Lung microvascular endothelial cell (primary cell): Measurements from ENCODE around the gene C14orf180. TPM values are rescaled to one million over a fixed set of nuclear protein-coding genes. Genes with fewer than 3 reads are reported as not detected.

ENCODE experiments used
- DNase-seq, 2 donors: peaks; one replicate each; pipeline versions ENCODE4 v3.0.0 to v3.0.0-alpha.2; 2010; ENCODE audit warnings: low read depth in 2 of 2
- total RNA-seq: library from RNA; depleted of rRNA; stranded (reverse); fragments of >200 nt; gene quantifications from 2 replicates; pipeline ENCODE4 v1.2.1, GENCODE V29; 2014

C14orf180 gene
- total RNA-seq, 1 donor from 2014 or later: not detected

DNA sequence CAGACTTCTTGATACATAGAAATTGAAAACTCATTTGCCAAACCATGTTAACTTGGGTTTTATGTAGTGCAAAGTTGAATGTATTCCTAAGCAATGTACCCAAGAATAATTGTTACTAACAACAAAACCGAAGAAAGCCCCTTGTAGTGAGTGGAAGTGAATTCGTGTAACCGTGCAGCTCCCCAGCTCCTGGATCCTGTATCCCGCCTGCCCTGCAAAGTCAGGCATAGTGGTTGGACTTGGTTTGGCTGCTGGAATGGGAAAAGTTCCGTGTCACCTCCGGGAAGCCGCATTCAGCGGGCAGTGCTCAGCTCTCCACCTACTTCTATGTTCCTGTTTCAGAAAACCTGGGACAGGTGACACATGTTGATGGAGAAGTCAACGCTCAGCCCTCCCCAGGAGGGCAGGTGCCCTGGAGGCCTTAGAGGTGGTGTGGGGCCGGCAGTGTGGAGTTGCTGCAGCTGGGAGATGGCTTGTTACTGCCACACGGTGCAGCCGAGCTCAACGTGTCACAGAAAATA lies 29.2 kb upstream of the C14orf180 start:
- no peak for DNase-seq

DNA sequence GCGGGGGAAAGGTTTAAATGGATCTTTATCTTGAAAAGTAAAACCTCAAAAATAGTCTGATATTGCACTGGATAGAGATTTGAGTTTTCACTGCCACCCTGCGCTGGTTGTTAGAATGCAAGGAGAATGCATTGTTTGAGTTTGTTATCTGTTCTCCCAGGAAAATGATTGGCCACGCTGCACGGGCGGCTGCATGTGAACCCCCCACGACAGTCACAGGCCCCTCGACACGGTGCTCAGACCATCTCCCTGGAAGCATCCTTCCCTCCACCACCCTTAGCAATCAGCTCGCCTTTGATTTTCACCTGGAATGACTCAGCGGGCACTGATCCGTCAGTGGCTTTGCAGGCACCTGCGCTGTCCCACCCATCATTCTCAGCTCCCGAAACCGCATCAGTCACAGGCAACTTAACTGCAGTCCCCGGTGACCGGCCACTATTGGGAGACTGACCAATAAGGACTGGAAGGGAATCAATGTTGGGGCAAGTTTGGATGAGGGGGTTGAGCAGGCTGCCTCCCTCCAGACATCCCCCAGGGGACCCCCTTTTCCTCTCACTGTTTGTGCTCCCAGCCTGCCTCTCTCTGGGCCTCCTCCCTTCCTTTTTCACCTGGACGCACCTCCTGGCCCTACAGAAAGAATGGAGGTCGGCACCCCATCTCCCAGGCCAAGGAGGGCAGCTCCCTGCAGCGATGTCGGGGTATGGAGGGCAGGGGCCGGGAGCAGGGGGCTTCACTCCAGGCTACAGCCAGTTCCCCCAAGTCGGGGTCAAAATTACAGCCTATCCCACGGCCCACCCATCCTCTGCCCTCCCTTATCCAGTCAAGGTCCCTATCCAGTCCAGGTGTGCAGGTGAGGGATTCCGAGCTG lies 28.5 kb upstream of the C14orf180 start:
- DNase-seq: no peak

DNA sequence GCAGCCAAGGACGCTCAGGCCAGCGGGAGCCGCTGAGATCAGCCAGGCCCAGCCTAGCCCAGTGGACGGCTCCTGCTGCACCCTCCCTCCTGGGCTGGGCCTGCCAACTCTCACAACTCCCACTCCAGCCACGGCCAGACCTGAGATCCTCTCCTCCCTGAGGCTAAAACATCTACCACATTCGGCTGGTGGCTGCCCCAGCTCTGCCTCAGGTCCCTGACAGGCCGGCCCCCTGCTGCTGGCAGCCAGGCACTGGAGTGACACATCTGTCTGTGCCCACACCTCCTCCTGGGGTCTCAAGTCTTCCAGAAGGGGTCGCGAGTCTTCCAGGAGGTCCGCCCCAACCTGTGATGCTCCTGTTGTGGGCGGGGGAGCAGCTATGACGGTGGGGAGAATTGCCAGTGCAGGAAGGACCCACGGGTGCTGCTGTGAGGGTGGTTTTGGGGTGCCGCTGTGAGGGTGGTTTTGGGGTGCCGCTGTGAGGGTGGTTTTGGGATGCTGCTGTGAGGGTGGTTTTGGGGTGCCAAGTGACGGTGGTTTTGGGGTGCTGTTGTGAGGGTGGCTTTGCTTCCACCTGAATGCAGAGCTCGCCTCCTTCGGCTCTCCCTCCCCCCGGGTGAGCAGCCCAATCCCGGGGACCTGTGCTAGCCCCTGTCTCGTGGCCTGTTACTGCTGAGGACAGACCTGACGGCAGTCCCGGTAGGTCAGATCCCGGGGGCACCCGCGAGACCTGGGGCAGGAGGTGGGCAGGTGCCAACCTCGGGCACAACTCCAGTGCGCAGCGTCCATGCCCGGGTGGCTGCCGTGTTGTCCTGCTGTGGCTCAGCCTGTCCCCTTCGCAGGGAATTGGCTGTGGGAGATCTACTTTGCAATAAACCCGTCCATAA lies 27.5 kb upstream of the C14orf180 start:
- DNase-seq: no peak

DNA sequence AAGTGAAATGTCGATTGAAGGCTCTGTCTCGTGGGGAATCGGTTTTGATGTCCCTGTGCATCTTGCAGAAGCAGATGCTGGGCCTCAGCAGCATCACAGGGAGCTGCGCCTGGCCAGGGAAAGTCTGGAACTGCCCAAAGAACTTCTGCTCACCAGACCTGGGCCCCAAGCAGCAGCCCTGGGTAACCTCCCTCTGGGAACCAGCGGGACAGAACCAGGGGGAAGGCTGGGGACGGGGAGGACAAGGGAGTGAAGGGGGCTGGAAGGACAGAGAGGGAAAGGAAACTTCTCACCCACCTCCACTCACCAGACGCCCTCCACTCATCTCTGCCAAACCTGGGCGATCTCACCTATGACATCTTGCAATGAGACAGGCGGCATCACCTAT lies 26.8 kb upstream of the C14orf180 start:
- no peak for DNase-seq

DNA sequence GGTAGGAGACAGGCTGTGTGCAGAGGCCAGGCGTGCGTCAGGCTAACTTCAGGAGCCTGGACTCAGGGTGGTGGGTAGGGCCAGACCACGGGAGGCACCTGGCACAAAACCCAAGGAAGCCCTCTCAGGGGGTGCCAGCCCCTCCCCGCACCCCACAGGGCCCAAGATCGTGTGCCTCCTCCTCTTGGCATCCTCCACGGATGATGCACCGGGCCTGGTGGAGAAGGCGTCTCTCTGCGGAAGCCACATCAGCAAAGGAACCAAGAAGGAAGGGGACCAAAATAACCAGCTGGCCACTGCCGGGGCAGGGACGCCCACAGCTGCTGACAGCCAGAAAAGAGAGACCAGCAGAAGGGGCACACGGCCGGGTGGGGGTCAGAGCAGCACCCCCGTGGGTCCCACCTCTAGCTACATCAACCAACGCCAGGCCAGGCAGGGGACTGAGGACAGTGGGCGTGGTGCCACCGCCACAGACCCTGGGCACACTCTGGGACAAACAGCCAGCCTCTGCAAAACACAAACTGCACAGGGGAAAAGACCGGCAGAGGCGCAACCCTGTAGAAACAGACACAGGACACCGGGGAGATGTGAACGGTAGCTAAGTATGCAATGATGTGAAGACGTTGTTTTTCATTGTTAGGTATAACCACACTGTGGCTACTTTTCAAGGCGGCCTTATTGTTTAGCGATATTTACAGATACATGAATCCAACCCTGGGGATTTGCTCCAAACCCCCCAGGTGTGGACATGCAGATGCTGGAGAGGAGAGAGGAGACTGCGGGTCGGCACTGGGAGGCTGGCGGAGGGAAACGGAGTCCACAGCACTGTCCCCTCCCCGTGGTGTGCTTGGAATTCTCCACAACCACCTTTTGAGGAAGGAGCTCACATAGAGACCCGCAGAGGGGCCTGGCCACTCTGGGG lies 26.1 kb upstream of the C14orf180 start:
- DNase-seq: no peak

DNA sequence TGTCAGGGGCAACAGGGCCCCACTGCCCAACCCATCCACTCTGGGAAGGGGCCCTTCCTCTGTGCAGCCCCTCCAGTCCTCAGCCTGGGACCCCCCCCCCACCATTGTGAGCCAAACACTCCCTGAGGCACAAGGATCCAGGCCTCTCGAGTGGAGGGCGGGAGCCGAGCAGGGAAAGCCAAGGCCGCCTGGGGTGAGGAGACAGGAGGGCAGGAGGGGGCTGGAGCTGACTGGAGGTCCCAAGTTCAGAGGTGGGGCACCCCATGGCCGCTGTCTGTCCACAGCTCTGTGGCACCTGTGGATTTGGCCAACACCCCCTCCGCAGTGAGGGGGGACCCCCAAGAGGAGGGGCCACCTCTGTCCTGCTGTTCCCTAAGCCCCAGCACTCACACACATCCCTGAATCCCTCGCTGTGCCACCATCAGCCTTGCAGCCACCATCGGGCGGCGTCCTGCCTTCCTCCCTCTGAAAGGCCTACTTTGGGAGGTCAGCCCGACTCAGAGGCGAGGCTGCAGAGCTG lies 25.4 kb upstream of the C14orf180 start:
- DNase-seq: no peak

DNA sequence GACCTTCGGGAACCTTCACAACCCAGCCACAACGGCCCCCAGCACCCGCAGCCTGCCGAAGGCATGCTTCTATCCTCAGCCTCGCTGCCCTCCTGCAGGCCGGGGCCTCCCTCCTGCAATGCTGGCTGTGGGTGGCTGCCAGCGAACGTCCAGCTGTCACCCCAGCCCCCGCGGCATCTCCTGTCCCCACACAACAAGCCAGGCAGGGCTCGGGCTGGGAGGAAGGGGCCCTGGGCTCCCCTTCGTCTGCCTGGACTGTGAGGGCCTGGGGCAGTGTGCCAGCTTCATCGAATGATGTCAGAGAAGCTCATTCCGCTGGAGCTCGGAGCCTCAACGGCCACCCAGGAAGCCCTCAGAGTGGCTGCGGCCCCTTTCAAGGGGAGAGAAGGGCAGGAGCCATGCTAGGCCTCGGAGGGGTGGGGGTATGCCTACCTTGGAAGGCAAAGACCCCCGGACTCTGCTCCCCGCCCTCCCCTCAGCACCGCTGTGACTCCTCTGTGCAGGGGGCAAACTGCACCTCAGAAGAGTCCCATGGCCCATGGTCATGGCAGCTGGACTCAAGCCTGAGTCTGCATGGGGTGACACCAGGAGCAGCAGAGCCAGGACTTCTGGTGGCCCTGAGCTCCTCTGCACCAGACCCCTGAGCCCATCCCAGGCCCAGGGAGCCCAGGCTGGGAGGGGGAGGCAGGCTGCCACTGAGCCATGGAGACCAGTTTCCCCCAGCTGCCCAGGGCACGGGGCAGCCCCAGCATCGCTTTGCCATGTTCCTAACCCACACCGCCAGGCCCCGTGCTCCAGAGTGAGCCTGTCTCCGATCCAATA lies 24.7 kb upstream of the C14orf180 start:
- DNase-seq: no peak

DNA sequence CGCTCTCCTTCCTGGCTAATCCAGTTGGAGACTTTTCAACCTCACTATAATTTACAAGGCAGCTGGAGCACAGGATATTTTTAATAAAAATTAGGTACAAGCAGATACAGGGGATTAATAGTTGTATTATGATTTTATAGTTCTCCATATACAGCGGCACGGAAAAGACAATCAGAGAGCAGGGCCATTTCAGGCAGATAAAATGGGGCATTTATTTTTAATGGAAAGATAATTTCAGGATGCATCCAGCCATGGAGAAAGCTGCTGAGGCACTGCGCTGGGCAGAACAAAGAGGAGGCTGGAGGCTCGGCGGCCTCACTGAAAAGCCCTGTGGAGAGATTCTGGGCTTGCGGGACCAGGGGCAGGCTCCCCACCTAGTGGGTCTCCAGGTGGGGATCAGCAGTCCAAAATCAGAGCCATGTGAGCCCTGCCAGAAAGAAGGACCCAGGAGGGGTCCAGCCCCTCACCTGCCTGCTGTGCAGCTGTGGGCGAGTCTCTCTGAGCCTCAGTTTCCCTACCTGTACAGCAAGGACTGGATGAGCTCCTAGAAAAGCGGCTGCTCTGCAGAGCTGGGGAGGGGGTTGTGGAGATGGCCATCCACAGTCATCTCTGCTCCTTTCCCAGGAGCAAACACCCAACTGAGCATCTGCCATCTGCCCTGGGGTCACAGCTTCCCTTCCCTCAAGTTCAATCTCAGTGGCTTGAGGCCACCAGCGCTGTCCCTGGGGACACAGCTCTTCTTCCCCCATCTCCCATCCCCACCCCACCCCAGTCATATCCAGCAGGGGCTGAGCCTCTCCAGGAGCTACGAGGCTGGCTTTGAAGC lies 23.9 kb upstream of the C14orf180 start:
- no peak for DNase-seq

DNA sequence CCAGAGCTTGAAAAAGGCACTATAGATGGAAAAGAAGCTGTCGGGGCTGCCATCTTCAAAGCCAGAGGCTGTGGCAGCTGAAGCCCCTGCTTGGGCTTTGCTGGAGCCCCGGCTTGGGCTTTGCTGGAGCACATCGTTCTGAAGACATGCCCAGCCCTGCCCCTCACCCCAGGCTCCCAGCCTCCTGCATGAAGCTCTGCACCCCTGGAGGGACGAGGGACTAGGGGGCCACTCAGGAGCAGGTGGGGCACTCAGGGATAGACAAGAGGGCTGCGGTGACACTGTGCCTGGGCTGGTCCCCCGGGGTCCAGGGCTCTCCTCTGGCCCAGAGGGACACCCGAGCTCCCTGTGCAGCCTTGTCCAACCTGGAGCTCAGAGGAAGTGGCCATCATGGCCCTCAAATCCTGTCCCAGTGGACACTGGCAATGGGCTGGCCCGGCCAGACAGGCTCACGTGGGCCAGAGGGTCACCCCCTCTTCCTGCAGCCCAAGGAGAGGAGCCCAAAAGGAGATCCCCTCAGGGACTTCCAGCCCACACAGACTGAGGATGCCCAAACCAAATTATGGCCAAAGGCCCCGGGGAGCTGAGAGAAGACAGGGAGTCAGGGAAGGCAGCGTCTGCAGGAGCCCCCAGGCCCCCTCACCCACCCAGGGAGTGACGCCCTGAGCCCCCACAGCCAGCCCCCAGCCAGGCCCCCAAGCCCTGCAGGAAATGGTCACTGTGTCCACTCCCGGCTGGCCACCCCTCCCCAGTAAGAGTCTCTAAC lies 23.1 kb upstream of the C14orf180 start:
- DNase-seq: no peak

DNA sequence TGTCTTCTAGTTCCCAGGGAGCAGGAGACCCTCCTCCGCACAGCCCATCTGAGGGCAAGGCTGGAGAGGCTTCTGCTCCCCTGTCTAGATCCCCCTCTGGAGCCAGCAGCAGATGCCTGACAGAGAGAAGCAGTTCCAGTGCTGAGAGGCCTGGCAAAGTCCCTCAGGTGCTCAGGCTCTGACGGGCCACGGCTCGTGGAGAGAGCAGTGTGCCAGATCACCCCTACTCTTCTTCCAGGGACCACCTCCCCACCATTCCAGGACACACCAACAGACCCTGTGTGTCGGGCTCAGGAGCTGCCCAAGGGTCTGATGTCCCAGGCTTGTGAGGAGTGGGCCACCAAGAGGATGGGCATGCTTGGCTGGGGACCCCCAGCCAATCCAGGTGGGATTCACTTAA lies 22.5 kb upstream of the C14orf180 start:
- DNase-seq: no peak

DNA sequence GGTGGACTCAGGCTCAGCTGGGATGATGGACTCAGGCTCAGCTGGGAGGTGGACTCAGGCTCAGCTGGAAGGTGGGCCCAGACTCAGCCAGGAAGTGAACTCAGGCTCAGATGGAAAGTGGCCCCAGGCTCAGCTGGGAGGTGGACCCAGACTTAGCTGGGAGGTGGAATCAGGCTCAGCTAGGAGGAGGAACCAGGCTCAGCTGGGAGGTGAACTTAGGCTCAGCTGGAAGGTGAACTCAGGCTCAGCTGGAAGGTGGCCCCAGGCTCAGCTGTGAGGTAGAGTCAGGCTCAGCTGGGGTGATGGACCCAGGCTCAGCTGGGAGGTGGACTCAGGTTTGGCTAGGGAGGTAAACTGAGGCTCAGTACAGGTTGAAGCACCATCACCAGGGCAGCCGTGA lies 21.8 kb upstream of the C14orf180 start:
- no peak for DNase-seq

DNA sequence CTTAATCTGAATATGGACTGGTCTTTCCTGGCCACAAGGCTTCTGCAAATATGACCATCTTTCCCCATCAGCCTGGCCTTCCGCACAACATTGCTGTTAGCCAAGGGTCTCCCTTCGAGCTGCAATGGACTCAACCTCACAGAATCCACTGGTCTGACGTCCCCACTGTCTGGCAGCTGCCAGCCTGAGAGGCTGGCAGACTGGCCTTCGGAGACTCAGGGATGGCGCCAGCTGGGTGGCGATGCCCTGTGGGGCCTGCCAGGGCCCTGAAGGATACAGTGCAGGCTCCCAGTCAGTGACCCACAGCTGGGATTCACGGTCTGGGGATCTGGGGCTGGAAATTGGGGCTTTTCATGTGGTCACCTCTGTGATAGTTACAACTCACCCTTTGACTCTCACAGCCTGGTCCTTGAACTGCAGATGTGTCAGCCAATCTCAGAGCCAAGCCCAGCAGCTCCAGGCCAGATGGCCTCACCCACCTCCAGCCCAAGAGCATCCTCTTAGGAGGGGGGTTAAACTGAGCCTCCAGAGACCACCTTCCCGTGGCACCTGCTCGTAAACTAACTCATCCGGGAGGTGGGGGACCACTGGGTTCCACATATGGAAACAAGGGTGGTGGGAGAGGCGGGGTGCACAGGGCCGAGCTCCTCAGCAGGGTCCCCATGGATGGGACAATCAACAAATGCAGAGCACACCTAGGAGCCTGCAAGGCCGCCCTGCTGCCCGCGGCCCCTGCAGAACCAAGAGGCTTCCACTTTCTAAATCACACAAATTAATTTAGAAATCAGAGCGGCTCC lies 21.1 kb upstream of the C14orf180 start:
- no peak for DNase-seq

DNA sequence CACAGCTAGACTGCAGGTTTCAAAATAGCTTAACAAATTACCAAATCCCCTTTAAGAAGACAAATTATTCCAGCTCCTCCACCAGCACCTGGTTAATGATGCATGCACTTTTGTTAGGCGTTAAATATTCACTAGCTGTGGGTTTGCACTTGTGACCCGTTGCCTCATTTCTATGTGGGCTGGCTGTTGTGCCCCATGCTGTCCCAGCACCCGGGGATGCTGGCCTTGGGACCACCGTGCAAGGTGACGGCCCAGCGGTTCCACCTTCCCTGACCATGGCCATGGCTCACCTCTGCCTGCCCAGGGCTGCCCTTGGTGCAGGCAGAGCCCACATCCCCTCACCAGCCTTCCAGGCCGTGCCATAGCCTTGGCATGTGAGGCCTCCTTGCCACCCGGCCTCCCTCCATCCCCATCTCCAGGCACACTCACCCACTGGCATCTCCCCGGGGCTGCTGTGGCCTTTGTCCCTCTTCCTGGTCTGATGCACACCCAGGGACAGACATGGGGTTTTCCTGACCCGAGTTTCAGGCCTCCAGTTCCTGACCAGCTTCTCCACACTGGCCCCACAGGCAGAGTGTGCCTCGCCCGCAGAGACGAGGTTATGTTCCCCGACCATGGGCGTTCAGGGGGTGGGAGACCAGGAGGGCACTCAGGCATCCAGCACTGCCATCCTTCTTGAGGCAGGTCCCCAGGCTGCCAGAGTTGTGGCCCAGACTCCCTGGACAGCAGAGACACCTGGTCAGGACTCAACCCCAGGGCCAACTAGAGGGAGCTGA lies 20.3 kb upstream of the C14orf180 start:
- no peak for DNase-seq

DNA sequence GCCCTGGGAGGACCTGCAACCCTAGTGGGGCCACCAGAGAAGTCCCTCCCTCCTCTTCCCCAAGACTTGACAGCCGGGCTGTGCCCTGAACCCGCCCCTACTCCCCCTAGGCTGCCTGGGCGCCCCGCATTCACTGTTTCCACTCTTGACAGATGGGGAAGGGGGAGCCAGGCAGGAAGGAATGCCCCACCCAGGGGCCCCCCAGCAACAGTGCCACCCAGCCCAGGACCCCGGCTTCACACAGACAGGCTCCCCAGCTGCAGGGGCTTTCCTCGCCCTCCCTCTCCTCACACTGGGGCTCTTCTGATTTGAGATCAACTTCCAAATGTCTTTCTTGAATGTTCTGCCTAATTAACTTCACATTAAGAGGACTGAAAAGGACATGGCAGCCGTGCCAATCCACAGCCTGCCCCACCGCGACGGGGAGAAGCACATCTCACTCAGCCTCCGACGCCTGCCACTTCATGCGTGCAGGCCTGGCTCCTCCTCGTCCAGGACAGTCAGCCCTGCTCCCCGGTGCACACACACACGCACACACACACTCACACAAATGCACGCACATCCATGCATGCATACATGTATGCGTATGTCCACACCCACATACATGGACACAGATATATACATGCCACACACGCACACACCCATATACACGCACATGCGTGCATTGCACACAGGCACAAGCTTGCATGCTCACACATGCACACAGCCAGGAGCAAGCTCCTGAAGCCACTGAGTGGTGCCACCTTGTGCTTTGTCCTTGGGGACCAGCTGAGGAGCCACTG lies 19.6 kb upstream of the C14orf180 start:
- no peak for DNase-seq

DNA sequence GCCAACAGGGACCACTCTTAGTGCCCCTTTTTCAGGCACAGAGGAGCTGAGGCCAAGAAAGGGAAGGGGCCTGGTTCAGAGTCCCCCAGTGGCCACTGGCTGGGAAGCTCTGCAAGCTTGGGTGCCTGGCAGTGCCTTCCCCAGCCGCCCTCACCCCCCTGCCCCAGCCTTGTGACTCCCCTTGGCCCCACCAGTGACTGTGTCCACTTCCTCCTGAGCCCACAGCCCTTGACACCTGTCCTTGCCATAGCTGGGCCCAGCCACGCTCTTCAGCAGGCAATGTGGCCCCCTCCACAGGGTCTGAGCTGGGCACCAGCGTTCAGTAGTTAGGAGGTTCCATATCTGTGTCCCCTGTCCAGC lies 19.0 kb upstream of the C14orf180 start:
- DNase-seq: no peak

DNA sequence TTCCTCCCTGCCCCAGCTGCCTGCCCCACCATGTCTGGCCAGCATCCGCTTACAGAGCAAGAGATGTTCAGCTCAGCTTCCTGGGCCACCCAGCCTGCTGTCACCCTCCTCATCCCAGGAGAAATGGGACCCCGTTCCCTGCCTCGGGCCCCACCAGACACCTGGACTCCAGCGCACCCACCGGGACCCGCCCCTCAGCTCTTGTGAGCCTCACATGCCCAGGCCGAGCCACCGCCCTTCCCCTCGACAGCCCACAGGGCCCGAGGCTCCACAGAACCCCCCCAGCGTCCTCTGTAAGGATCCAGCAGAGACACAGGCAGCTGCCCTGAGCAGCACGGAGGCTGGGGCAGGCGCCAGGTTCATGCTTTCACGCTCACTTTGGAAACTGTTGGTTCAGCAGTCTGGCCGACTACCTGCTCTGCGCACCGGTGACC lies 18.4 kb upstream of the C14orf180 start:
- no peak for DNase-seq
